NK-92 (cell line): ENCODE results near the gene TPRX2.
"Not testable (repeated sequence)": the region's sequence is repeated elsewhere in the genome, so short reads cannot be mapped to it uniquely, and the experiment has no call there.

Source experiments
- DNase-seq: peaks from one replicate; lab custom pipeline; 2025; ENCODE audit not compliant: unreplicated experiment; lab: John Stamatoyannopoulos, UW

Gene TPRX2

DNA sequence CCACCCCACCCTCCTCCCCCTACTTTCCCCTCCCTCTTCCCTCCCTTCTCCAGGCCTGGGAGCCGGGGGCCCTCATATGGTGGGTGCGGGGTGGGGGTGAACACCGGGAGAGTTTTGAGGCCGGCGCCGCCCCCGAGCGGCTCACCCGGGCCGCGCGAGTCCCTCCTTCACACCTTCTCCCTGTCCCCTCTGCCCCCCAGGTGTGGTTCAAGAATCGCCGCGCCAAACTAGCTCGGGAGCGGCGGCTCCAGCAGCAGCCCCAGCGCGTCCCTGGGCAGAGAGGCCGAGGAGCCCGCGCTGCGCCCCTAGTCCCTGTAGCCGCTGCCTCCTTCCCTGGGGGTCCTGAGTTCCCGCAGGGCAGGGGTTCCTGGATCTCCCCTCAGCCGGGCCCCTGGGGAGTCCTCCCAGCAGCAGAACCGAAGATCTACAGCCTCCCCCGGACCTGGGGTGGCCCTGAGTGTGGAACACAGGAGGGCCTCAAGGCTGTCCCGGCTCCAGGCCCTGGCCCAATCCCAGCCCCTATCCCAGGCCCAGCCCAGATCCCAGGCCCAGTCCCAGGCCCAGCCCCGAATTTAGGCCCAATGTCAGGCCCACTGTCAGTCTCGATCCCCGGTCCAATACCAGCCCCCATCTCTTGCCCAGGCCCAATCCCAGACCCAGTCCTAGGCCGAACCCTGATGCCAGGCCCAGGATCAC lies 1.7 kb downstream of the TPRX2 start:
- DNase-seq: no peak

DNA sequence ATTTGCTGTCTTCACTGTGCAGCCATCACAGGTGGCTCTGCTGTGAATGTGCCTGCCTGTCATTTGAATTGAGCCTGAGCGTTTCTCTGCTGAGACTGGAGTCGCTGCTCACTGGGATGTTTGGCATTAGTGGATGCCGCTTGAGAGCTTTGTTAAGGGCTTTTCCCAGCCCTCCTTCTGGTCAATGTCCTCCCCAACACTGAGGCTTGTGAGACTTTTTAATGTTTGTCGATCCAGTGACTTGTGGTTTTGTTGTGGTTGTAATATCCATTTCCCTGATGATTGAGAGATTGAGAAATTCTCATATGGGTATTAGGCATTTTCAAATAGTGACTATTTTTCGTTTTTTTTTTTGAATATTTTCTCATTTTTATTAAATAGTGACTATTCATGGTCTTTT lies 2.6 kb downstream of the TPRX2 start:
- no peak for DNase-seq

DNA sequence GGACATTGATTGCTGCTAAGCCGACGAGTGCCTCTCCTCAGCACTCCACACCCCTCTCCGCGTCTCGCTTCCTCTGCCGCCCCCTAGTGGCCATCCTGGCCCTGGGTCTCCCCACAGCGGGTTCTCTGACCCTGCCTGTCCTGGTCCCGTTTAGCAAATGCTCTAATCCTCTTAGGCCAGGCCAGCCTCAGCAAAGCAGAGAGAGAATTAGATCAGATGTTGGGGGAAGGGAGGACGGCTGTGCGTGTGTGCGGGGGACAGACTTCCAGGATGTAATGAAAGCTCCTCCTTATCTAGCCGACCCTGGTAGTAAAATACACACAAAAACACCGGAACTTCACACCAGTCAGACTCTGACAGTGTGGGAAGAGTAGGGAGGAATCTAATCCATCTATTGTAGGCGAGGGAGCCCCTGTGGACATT lies 4.5 kb downstream of the TPRX2 start:
- DNase-seq: no peak

DNA sequence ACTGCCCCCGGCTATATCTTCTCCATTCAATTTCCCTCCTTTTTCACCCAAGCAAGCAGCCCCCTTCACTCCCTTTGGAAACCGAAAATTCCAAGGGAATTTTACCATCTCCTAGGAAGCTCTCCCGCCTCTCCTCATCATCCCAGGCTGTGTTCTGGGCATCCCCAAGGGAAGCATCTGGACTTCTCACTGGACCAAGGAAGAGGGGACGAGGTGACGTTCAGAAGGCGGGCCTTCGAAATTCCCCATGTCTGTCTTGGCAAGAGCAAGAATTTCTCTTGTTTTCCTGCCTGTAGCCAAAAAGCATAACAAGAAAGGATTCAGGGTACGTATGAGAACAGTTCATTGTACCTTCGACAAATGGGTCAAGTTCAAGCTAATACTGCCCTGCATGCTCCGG lies 6.1 kb downstream of the TPRX2 start:
- no peak for DNase-seq

DNA sequence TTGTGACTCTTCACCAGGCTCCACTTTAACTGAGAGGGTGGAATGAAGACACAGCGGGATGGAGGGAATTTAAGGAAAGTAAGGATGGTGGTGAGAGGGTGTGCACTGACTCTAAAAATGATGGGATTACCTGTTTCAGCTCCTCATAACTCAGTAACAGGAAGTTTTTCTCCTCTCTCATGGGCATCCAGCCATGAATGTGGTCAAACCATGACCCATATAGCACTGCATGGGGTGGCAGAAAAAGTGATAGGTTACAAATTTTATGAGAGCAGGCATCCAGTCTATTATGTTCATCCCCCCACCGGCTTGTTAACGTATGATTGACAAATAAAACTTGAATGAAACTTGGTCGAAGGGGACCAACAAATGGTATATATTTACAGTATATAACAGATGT lies 19.9 kb downstream of the TPRX2 start:
- no peak for DNase-seq

DNA sequence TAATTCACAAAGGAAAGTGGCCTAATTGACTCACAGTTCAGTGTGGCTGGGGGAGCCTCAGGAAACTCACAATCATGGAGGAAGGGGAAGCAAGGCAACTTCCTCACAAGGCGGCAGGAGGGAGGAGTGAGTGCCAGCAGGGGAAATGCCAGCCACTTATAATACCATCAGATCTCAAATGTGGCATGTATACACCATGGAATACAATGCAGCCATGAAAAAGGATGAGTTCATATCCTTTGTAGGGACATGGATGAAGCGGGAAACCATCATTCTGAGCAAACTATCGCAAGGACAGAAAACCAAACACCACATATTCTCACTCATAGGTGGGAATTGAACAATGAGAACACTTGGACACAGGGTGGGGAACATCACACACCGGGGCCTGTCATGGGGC lies 20.4 kb downstream of the TPRX2 start:
- not testable (repeated sequence) for DNase-seq

DNA sequence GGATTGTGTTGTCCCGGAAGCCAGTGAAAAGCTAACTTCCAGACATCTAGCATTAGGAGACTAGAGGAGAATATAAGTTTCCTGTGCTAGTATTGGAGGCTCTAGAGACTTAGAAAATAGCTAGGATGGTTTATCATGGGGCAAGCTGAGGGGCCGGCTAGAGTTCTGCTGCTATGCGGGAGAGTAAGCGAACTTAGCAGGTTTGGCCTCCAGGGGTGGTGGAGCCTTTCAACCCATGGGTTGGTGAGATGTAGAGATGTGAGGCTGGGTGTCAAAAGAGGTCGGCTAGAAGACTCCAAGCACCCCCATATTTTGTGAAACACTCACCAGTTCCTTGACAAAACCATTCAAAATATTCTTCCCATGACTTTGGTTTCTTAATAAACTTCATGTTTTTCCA lies 22.7 kb downstream of the TPRX2 start:
- no peak for DNase-seq

DNA sequence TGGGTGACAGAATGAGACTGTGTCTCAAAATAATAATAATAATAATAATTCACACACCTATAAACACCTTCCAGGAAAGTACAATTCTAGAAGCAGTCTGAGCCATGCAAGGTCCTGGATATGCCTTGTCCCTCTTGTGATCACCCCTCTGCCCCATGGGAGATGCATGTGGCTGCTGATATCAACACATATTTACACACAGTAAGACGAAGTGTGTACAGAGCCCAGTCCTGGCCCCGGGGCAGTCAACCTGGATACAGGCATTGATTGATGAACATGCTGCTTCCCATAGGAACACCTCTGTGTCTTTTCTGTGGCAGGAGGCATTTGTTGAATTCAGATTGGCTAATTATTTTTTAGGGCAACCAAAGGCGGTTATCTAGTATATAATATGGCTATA lies 23.9 kb downstream of the TPRX2 start:
- no peak for DNase-seq

DNA sequence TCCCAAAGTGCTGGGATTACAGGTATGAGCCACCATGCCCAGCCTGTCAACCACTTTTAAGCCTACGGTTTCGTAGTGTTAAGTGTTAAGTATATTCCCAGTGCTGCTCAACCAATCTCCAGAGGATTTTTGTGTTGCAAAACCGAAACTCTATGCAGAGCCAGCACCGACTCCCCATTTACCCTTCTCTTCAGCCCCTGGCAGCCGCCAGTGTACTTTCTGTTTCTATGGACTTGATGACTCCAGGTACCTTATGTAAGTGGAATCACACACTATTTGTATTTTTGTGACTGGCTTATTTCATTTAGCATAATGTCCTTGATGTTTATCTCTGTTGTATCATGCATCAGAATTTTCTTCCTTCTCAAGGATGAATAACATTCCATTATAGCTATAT lies 26.0 kb downstream of the TPRX2 start:
- no peak for DNase-seq

DNA sequence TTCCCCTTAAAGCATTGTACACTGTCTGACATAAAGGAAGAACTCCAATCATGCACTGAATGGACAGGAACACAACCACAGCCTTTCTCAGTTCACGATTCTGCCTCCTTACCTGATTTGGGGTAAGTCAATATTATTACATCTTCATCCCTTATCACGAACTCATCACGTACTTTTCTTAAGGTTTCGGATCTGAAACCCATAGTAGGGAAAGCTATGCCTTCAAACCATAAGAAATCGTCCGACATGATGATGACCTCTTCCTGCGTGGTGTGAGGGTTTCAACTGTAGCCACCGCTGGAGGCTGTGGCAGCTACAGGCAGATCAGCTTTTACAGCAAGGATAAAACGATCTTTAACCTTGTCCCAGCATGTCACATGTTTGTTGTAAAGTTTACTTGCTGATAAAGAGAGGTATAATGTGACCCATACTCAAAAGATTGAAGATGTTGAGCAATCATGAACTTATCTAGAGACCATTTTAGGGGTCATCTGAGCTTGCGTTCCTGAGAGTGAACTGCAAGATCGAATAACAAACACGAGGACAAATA lies 27.1 kb downstream of the TPRX2 start, which contains the start of gene SULT2A1:
Gene SULT2A1, minus strand, starts transcription at position 306 of the 550 bp plus-strand sequence. Its CDS starts 58 bp downstream, at position 248.
- no peak for DNase-seq

DNA sequence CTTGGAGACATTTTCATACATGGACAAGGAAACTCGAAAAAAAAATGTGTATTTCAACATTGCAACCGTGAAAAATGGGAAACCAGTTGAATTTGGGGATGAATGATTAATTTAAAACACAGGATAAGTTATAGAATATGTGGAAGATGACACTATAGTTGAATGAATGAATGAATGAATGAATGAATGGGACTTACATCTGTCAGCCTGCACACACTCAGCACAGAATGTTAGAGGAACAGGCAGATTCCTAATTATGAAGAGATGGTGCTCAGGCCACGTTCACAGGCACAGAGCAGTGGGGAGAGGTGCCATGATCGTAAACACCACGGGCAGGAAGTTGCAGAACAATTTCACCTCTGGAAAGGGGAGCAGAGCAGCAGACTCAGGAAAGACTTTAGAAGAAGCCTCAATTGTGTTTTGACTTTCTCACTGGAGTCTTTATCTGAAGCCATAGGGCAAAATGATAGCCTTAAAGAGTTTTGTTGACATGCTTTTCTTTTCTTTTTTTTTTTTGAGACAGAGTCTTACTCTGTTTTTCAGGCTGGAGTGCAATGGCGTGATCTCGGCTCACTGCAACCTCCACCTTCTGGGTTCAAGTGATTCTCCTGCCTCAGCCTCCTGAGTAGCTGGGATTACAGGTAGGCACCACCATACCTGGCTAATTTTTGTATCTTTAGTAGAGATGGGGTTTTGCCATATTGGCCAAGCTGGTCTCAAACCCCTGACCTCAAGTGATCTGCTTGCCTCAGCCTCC lies 32.0 kb downstream of the TPRX2 start:
- no peak for DNase-seq

DNA sequence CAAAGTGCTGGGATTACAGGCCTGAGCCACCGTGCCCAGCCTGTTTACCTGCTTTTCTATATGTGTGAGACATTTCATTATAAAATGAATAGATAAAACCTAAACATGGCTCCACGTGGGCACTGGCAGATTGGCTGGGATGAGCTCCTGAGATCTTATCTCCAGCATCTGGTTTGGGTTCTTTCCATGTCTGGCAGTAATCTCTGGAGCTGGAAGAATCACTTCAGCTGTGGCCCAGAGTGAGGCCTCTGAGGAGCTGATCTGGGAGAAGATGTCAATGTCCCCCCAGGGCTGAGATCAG lies 32.5 kb downstream of the TPRX2 start:
- no peak for DNase-seq

DNA sequence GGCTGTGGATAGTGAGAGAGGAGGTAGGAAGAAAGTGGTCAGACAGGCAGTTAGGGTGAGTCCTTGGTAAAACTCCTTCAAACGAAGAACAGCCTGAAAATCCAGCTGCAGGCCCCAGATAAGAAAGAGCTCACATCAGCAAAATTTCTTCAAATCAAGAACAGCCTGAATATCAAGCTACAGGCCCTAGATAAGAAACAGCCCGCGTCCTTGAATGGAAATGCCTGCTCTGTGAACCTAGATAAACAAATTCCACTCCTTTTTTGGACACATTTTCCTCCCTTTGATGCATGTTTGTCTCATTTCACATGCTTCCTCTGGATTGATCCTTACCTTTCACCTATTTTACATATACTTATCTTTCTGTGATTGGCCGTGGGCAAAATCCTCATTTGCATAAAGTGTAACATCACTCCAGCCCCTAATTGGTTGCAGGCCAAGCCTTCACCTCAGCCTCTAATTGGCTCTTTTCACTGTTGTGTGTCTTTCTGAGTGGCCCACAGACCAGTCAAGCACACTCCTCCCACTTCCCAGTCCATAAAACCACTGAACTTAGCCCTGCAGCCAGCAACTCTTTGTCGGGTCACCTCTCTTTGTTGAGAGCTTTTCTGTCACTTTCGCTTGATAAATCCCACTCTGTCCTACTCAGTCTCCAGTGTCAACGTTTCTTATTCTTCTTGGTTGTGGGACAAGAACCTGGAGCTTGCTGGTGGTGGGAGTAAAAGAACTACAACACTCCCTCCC lies 33.1 kb downstream of the TPRX2 start:
- no peak for DNase-seq

DNA sequence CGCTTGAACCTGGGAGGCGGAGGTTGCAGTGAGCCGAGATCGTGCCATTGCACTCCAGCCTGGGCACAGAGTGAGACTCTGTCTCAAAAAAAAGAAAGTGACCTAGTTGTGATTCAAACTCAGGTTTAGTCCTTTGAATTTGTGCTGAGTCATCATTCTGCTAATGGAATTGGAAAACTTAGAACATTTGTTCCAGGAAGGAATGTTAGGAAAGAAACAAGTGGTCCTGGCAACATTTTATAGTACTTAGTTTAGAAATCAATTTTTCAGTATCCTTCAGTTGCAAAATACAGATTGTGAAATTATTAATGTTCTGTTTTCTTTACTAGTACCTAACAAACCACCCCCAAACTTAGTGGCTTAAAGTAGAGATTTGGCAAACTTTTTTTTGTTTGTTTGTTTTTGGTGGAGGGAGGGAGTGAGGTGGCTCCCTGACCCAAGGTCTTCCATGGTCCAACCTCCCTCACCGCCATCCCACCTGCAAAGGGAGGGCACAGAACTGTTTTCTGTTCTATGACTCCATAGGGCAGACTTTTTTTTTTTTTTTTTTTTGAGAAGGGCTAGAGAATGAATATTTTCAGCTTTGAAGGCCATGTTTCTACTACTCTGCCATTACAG lies 36.2 kb downstream of the TPRX2 start:
- DNase-seq: no peak

DNA sequence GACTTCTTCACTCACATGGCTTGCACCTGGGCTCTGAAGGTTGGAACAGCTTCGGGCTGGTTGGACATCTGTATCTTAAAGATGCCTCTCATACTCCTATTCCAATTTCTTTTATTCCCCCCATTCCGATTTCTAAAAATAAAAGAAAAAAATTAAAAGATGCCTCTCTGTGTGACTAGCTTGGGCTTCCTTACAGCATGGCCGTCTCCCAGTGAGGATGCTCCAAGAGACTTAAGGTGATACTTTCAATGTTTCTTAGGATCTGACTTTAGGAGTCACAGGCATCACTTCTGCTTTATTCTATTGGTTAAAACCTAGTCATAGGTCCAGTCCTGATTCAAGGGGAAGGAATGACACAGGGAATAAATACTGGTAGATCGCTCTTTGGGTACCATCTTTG lies 37.0 kb downstream of the TPRX2 start:
- DNase-seq: no peak

DNA sequence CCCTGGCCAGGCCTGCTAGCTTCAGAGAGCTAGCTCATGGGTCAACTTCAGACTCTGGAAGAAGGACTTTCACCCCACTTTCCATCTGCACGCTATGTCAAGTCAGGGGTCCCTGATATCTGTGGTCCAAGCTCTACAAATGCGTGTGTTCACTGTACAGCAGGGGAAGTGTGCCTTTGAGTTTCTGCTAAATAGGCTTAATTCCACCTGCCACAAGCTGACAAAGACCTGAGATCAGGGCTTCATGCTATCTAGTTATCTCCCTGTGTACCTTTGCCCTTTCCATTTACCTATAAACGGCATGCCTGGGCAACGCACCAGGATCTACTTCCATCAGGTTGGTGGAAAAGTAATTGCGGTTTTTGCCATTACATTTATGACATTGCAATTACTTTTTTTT lies 37.7 kb downstream of the TPRX2 start:
- no peak for DNase-seq

DNA sequence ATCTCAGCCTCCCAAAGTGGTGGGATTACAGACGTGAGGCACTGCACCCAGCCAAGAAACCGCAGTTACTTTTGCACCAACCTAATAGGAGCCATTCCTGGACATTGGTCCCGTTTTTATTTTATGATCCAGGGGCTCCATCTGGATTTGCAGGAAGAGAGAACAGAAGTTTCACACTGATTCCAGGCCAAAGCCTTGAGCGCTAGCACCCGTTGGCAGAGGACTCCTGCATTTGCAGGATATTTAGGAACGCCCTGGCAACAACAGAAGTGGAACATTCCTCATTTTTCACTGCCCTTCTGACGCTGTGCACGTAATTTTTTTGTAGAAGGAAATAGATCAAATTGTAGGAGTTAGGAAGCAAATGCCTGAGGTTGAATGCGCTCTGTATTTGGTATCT lies 38.8 kb downstream of the TPRX2 start:
- no peak for DNase-seq

DNA sequence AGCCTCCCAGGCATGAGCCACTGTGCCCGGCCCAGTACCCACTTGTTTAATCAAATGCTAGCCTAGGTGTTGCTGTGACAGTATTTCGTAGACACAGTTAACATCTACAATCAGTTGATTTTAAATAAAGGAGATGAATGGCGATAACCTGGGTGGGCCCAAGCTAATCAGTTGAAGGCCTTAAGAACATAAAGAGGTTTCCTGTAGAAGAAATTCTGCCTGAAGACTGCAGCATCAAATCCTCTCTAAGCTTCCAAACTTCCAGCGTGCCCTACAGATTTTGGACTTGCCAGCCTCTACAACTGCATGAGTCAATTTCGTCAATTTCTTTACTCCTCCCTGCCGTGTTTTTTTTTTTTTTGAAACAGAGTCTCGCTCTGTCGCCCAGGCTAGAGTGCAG lies 40.3 kb downstream of the TPRX2 start:
- DNase-seq: no peak

DNA sequence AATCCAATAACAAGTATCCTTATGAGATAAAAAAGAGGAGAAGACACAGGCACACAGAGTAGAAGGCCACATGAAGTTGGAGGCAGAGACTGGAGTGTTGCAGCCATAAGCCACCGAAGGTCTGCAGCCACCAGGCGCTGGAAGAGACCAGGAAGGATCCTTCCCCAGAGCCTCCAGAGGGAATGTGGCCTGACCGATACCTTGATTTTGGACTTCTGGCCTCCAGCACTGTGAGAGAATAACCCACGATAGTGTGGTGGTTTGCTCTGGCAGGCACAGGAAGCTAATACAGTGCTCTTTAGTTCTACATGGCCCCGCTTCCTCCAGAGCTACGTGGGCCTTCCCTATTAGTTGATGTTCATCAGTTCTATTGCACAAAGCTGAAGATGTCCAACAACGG lies 42.3 kb downstream of the TPRX2 start:
- DNase-seq: no peak

DNA sequence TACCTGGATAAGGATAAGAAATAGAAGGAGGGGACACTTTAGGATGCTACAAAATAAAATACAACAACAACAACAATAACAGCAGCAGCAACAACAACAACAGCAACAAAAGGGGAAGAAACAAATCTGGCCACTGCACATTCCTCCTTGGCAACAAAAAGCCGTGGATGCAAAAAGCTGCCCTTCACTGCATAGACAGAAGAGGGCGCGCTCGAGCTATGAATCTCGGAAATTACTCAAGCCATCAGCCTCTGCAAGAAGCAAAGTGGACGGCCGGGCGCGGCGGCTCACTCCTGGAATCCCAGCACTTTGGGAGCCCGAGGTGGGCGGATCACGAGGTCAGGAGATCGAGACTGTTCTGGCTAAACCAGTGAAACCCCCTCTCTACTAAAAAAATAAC lies 50.3 kb downstream of the TPRX2 start:
- DNase-seq: not testable (repeated sequence)

DNA sequence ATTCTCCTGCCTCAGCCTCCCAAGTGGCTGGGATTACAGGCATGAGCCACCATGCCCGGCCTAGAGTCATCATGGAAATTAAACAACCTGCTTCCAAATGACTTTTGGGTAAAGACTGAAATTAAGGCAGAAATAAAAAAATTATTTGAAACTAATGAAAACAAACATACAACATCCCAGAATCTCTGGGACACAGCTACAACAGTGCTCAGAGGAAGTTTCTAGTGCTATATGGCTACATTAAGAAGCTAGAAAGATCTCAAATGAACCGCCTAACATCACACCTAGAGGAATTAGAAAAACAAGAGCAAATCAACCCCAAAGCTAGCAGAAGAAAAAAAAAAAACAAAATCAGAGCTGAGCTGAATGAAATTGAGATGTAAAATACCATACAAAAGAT lies 51.2 kb downstream of the TPRX2 start:
- DNase-seq: not testable (repeated sequence)
